ENCODE measurements around the gene SEPTIN1.

The SEPTIN1 gene

DNA sequence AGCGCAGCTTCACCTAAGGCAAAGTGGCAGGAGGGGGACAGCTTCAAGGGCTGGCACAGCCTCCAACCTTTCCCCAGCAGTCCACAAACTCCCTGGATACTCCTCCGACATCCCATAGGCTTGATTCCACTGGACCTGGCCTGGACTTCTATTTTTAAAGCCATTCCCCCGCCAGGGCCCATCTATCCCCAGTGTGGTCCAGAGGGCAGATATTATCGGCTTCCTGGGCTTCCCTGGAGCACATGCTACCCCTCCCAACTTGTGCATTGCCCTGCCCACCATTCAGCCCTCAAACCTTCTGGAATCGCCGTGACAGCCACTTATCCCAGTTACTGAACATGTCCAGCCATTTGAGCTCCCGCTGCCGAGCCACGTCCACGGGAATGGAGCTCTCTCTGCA lies 17.2 kb downstream of the SEPTIN1 start:
- DNase-seq (ENCODE audit: low read depth), result no peak
- no peak overlapping the region for H3K4me3 ChIP-seq (ENCODE audit: control insufficient read depth, low read depth, low read length)

DNA sequence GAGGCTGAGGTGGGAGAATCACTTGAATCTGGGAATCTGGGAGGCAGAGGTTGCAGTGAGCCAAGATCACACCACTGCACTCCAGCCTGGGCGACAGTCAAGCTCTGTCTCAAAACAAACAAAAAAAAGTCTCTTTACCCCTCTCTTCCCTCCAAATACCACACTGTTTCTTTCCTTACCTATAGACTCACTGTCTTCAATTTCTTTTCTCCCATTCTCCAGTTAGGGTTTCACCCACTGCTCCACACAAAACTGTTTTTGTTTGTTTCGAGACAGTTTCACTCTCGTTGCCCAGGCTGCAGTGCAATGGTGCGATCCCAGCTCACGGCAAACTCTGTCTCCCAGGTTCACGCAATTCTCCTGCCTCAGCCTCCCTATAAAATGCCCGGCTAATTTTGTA lies 21.2 kb downstream of the SEPTIN1 start:
- H3K4me3 ChIP-seq (ENCODE audit: control insufficient read depth, low read depth, low read length), result no peak overlapping the region
- no peak for TF ChIP-seq CTCF (conservative IDR thresholded peaks at IDR 0.05; ENCODE audit: control insufficient read depth, insufficient read depth, low read depth, low read length)
- no peak for DNase-seq (ENCODE audit: low read depth)

More for the DNA sequence above, 17.2 kb downstream of the SEPTIN1 start:
- TF ChIP-seq CTCF (conservative IDR thresholded peaks at IDR 0.05; ENCODE audit: control insufficient read depth, insufficient read depth, low read depth, low read length), result no peak

DNA sequence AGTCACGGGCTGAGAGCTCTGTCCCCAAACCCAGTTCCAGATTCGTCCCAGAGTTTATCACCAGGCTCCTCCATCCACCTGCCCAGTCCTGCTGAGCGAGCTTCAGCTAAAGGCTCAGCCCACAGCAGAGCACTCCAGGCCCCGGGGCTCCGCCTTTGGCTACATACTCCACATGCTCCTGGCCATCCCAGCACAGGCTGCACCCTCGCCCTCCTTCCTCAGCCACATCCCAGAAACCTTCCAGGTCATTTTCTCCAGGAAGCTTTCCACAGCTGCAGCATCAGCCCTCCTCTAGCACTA lies 22.5 kb downstream of the SEPTIN1 start:
- H3K4me3 ChIP-seq (ENCODE audit: control insufficient read depth, low read depth, low read length), result no peak overlapping the region
- no peak for TF ChIP-seq CTCF (conservative IDR thresholded peaks at IDR 0.05; ENCODE audit: control insufficient read depth, insufficient read depth, low read depth, low read length)
- DNase-seq (ENCODE audit: low read depth), result no peak

GRCh38 chr16:30358990-30359870 lies 23.1 kb downstream of the SEPTIN1 start:
- H3K4me3 ChIP-seq (ENCODE audit: control insufficient read depth, low read depth, low read length), result no peak overlapping the region
- no peak for DNase-seq (ENCODE audit: low read depth)
- TF ChIP-seq CTCF (conservative IDR thresholded peaks at IDR 0.05; ENCODE audit: control insufficient read depth, insufficient read depth, low read depth, low read length), result no peak

DNA sequence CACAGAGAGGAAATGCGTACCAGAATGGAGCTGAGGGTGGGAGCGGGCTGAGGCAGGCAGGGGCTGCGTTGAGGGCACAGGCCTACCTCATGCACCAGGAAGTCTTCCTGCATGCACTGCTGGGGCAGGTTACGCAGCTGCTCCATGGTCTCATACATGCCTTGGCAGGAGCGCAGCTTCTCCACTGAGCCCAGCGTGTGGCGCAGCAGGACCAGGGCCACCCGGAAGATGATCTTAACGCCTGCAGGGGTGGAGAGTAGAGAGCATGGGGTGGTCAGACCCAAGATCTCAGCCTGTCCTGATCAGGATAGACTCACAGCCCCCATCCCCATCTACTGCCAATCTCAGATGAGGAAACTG lies 23.8 kb downstream of the SEPTIN1 start:
- DNase-seq (ENCODE audit: low read depth), result no peak
- no peak overlapping the region for H3K4me3 ChIP-seq (ENCODE audit: control insufficient read depth, low read depth, low read length)
- no peak for TF ChIP-seq CTCF (conservative IDR thresholded peaks at IDR 0.05; ENCODE audit: control insufficient read depth, insufficient read depth, low read depth, low read length)

DNA sequence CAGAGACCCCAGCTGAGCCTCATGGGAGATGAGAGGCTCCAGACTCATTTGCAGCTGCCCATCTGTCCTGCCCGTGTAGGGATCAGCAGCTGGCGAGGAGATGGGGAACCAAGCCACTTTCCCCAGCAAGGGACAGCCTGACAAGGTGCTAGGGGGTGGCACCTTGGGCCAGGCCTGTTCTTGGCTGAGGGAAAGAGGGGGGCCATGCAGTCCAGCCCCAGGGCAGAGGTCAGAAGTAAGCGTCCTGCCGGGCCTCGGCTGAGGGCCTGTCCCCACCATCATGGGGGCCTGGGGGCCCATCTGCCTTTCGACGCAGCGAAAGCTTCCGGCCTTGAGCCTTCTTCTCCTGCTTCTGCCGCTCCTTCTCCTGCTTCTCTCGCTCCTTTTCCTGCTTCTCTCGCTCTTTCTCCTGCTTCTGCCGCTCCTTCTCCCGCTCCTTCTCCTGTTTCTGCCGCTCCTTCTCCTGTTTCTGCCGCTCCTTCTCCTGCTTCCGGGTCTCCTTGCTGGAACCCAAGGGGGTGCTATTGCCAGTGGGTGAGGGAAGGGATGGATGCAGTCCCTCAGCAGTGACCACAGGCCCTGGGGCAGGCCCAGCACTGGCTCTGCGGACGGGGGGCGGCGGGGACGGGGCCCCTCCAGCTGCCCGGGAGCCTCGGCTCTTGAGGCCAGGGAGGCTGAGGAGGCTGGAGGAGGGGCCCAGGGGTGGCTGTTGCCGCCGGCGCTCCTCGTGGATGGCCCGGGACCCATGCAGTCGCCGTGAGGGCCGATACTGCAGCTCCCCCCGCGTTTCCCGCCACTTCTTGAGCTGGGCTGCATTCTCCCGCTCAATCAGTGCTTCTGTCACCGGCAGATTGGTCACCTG lies 24.4 kb downstream of the SEPTIN1 start:
- TF ChIP-seq CTCF (conservative IDR thresholded peaks at IDR 0.05; ENCODE audit: control insufficient read depth, insufficient read depth, low read depth, low read length), result no peak
- no peak overlapping the region for H3K4me3 ChIP-seq (ENCODE audit: control insufficient read depth, low read depth, low read length)
- no peak for DNase-seq (ENCODE audit: low read depth)

All from fibroblast of mammary gland (primary cell).